Chondrocyte (in vitro differentiated cells): ENCODE results near the gene CHAT. TPM values are rescaled to one million over a fixed set of nuclear protein-coding genes. Genes with fewer than 3 reads are reported as not detected.

Experiments
- DNase-seq: peaks from one replicate; pipeline ENCODE4 v3.0.0; 2021; ENCODE audit warnings: mixed read lengths, low spot score
- H3K27ac Mint-ChIP-seq: one replicate; pipeline ENCODE4 v1.8.0; 2021; ENCODE audit warnings: mild to moderate bottlenecking, moderate library complexity, mixed read lengths; ENCODE audit not compliant: unreplicated experiment
- H3K27me3 Mint-ChIP-seq: 2 replicates; pipeline ENCODE4 v1.8.0; 2021; ENCODE audit warnings: low read depth, mixed read lengths
- H3K36me3 Mint-ChIP-seq: 2 replicates; pipeline ENCODE4 v1.8.0; 2021; ENCODE audit warnings: low read depth, mixed read lengths
- H3K4me1 Mint-ChIP-seq: 2 replicates; pipeline ENCODE4 v1.8.0; 2021; ENCODE audit warnings: low read depth, mild to moderate bottlenecking, mixed read lengths
- H3K4me3 Mint-ChIP-seq: one replicate; pipeline ENCODE4 v1.8.0; 2021; ENCODE audit warnings: mild to moderate bottlenecking, moderate library complexity, mixed read lengths; ENCODE audit not compliant: unreplicated experiment
- H3K9me3 Mint-ChIP-seq: 2 replicates; pipeline ENCODE4 v1.8.0; 2021; ENCODE audit warnings: low read depth, mixed read lengths
- total RNA-seq: library from RNA; stranded (reverse); gene quantifications from 3 replicates; pipeline ENCODE4 v1.2.1, GENCODE V29; 2021
- TF ChIP-seq, protein P1 (sequence below): fragments of 200-600 bp; sonication (generic); IDR thresholded peaks from 2 replicates; pipeline ENCODE4 v1.5.0; 2021; ENCODE audit warnings: antibody characterized with exemption, mild to moderate bottlenecking, moderate library complexity

Gene CHAT
- total RNA-seq, 1 donor from 2014 or later, result not detected

DNA sequence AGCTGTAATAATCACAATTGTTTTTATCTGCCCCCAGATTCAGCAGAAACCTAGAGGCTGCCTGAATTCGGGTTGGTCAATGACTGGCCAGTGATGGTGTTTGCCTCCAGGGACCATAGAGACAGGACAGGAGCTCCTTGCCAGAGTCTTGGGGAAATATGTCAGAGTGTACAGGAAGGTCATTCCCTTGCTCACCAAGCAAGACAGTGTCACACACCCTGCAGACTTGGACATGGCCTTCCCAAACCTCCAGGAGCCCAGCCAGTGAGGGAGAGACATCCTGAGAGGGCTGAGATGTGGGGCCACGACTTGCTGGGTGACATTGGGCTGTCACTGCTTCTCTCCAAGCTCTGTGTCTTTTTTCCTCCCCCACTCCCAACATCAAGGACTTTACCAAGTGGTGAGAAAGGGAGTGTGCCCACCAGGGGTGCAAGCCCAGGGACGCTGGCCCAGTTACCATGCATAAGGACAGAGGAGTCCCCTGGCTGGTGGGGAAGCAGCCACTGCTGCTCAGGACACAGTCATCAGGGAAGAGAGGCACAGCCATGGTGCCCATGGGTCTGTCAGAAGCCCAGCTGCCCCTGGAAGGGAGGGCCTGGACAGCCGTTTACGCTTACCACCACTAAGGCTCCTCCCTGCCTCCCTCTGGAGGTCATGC lies 40.3 kb downstream of the CHAT start:
- H3K4me1 Mint-ChIP-seq, result no peaks in the 10 kb centered on the region
- DNase-seq, result no peak
- H3K36me3 Mint-ChIP-seq, result peaks cover 3% of the 10 kb centered on the region
- no peak overlapping the region for H3K27ac Mint-ChIP-seq
- H3K4me3 Mint-ChIP-seq, result no peak overlapping the region
- H3K27me3 Mint-ChIP-seq, result peaks cover 24% of the 10 kb centered on the region
- TF ChIP-seq, protein P1, sequence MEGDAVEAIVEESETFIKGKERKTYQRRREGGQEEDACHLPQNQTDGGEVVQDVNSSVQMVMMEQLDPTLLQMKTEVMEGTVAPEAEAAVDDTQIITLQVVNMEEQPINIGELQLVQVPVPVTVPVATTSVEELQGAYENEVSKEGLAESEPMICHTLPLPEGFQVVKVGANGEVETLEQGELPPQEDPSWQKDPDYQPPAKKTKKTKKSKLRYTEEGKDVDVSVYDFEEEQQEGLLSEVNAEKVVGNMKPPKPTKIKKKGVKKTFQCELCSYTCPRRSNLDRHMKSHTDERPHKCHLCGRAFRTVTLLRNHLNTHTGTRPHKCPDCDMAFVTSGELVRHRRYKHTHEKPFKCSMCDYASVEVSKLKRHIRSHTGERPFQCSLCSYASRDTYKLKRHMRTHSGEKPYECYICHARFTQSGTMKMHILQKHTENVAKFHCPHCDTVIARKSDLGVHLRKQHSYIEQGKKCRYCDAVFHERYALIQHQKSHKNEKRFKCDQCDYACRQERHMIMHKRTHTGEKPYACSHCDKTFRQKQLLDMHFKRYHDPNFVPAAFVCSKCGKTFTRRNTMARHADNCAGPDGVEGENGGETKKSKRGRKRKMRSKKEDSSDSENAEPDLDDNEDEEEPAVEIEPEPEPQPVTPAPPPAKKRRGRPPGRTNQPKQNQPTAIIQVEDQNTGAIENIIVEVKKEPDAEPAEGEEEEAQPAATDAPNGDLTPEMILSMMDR, result no peak
- H3K9me3 Mint-ChIP-seq, result peaks cover 6% of the 10 kb centered on the region

DNA sequence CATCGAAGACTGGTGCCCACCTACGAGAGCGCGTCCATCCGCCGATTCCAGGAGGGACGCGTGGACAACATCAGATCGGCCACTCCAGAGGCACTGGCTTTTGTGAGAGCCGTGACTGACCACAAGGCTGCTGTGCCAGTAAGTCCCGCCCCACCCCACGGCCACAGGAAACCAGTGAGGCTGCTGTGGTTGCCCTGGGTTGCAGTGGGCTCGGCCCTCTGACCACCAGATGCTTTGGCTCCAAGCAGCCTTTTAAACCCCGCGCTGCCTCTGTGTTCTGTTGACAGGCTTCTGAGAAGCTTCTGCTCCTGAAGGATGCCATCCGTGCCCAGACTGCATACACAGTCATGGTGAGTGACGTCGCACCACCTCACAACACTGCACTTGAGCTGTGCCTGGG lies 41.3 kb downstream of the CHAT start:
- H3K36me3 Mint-ChIP-seq, result peaks cover 3% of the 10 kb centered on the region
- no peak for DNase-seq
- H3K9me3 Mint-ChIP-seq, result peaks cover 12% of the 10 kb centered on the region
- TF ChIP-seq, protein P1, result no peak
- H3K4me3 Mint-ChIP-seq, result no peak overlapping the region
- no peak overlapping the region for H3K27ac Mint-ChIP-seq
- peaks cover 23% of the 10 kb centered on the region for H3K27me3 Mint-ChIP-seq
- H3K4me1 Mint-ChIP-seq, result no peaks in the 10 kb centered on the region

DNA sequence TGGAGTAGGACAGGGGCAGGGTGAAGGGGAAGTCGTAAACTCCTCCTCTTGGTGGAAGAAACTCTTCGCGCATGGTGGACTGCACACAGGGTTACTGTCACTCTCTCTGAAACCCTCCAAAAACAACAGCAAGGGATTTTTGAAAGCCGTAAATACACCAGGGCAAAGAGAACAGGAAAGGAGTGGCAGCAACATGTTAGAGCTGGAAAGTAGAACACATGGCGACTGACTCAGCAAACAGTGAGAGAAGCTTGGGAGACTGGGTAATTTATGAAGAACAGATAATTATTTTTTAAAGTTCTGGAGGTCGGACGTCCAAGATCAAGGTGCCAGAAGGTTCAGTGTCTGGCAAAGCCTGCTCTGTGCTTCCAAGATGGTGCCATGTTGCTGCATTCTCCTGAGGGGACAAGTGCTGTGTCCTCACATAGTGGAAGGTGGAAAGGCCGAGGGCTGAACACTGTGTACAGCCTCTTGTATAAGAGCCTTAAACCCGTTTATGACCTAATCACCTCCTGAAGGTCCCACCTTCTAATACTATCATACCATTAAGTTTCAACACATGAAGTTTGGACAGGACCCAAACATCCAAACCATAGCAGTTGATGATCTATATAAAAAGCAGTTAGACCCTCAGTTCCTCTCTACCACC lies 43.1 kb downstream of the CHAT start:
- TF ChIP-seq, protein P1, result no peak
- DNase-seq, result no peak
- Mint-ChIP-seq H3K27ac (no peak overlapping the region), H3K36me3 (peaks cover 3% of the 10 kb centered on the region), H3K27me3 (peaks cover 13% of the 10 kb centered on the region), H3K4me3 (no peak overlapping the region), H3K9me3 (peaks cover 12% of the 10 kb centered on the region), H3K4me1 (no peaks in the 10 kb centered on the region)

DNA sequence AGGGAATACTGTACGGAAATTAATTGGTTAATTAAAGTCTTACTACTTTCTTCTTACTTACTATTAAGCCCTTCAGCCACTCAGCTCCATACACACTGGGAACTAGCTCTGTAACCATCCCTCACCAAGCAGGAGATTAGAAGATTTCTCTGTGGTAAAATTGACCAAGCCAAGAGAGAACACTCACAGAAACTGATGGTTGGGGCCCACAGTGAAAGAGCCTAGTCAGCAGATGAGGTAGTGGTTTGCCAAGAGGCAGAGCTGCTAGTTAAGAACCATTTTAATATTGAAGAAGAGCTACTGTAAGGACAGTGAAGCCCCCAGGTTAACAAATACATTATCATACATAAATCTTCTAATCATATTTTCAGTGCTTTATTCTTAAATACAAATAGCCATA lies 43.8 kb downstream of the CHAT start:
- Mint-ChIP-seq H3K9me3 (peaks cover 12% of the 10 kb centered on the region), H3K36me3 (peaks cover 3% of the 10 kb centered on the region), H3K4me1 (no peaks in the 10 kb centered on the region), H3K4me3 (no peak overlapping the region), H3K27ac (no peak overlapping the region), H3K27me3 (peaks cover 8% of the 10 kb centered on the region)
- TF ChIP-seq, protein P1, result no peak
- DNase-seq, result no peak

DNA sequence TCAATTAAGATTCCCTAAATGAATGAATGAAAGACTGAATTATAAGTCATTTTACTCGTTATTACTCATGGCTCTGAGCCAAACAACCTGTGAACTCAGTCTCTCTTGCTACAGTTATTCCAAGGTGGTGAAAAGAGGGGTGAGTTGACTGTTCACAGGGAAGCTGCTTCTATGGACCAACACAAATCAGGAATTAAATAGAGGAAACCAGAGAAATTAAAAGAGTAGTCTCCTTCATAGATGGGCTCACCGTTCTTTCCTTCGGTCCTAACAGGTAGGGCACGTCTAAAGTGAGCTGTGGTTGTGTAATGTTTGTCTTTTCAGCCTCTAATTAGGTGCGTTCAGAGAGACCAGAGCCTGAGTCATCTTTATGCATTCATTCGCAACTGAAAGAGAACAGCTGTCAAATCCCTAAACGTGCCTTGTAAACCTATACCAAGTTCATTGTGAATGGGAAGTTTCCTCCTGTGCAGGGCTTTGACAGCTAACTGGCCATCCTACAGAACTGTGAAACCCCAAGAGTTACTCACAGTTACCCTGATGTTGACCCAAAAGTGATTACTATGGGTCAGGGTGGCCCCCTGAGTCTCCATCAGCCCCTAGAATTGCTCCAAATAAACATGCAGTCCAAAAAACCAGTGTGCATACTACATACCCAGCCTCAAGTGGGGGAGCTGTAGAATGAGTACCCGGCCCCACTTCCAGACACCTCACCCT lies 47.5 kb downstream of the CHAT start:
- Mint-ChIP-seq H3K9me3 (peaks cover 12% of the 10 kb centered on the region), H3K27me3 (no peaks in the 10 kb centered on the region), H3K27ac (no peak overlapping the region), H3K4me1 (no peaks in the 10 kb centered on the region), H3K4me3 (no peak overlapping the region), H3K36me3 (peaks cover 3% of the 10 kb centered on the region)
- no peak for DNase-seq
- TF ChIP-seq, protein P1, result no peak
